Measurements from ENCODE around the gene RTP2.
"Not testable (repeated sequence)": the region's sequence is repeated elsewhere in the genome, so short reads cannot be mapped to it uniquely, and the experiment has no call there.

Gene RTP2

GRCh38 chr3:187709155-187709554, 6.8 kb upstream of the RTP2 start:
- DNase-seq: no peak

DNA sequence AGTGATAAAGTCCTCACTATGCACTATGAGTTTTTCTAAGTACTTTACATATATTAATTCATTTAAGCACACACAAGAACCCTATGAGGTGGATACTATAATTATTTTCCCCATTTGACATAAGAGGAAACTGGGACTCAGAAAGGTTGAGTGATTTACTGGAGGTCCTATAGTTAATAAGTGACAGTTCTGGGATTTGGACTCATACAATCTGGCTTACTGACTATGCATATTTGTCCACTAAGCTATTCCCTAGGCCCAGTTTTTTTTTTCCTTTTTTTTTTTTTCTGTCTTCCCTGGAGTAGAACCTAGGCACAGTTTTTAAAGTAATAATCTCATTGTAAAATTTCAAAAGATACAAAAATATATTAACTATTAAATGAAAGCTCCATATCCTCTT, 6.3 kb upstream of the RTP2 start:
- DNase-seq: no peak

DNA sequence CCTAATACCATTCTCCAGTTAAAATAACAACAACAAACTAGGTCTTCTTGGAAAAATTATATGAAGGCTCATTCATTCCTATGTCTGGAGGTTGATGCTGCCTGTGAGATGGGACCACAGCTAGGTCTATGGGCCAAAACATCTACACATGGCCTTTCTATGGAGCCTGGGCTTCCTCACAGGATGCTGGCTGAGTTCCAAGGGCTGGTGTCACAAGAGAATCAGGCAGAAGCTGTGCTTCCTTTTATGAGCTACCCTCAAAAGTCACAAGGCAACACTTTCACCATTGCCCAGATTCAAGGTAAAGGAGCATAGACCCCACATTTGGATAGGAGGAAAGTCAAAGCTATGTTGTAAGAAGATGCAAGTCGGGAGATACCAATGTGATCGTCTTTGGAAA, 4.6 kb upstream of the RTP2 start:
- no peak for DNase-seq

DNA sequence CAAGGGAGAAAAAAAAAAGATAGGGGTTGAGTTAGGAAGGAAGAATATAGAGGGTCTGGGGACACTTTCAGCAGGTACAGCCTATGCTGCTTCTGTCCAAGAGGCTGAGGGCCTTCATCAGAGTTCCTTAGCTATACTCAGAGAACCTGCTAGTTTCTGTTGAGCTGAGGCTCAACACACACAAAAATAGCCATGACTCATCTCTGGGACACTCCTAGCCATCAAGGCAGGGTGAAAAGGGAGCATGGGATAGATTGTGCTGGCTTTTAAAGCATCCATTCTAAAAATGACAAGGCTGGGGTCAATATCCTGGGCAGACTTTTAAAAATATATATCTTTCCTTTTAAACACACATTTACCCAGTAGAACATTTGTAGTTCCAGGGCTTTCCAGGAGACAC, 2.8 kb upstream of the RTP2 start:
- no peak for DNase-seq

- DNase-seq: no peak
These were observed 2.1 kb downstream of the RTP2 start for GRCh38 chr3:187700249-187700648.

- DNase-seq: no peak
These were observed 3.6 kb downstream of the RTP2 start for GRCh38 chr3:187698499-187699399.

DNA sequence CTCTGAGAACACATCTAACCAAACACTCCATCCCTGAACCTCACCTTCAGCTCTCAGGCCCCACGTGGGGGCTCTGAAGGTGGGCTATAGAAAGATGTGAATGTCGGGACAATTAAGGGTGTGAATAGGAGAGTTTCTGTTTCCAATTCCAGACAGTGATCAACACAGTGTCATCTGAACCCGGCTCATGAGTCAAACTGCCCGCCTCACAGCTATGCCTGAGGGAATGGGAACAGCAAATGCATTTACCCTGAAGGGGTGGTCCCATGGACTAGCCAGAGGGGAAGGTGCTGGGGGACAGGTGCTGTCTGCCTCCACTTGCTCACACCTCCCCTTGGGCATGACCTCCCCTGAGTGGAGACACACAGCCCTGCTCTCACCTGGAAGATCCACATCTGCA, 6.3 kb downstream of the RTP2 start:
- no peak for DNase-seq

DNA sequence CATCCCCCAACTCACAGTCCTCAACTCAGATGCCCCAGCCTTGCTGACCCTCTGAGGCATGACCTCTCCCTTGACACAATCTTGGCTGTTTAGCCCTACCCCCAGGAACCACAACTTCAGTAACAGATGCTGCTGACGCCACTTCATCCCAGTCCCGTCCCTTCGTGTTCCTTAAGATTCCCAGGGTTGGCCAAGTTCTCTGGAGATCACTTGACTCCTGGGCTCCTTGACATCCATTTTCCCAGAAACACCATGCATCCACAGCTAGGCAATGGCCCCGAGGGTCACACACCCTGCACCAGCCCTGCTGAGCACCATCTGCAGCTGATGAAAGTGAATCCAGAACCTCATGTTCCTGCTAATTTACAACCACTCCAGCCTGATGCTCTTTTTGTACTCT, 6.9 kb downstream of the RTP2 start:
- no peak for DNase-seq

DNA sequence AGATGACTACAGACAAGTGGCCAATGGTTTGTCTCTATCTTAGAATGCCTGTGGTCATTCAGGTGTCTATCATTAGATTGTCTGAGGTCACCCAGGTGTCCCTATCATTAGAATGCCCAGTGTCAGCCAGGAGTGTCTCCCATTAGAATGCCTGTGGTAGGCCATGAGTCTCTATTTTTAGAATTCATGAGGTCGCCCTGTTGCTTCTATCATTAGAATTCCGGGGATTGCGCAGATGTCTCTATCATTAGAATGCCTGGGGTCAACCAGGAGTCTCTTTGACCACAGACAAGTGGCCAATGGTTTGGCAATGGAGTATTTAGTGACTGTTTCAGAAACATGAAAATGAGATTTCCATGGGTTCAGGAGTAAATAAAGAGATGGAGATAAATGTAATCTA, 7.6 kb downstream of the RTP2 start:
- DNase-seq: no peak

DNA sequence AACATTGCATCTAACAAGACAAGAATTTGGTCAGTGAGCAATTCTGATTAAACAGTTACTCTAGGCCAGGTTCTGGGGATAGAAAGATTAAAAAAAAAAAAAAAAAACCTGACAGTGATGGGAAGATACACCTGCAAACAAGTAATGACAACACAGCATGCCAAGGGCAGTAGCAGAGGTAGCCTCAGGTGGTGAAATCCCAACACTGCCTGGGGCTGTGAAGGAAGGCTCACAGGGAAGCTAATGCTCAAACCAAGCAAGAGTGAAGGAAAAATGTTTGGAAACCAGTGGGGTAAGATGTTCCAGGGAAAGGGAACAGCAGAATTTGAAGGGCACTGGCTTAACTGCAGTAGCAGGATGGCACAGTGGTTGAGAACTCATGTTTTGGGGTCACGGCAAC, 8.9 kb downstream of the RTP2 start:
- no peak for DNase-seq

DNA sequence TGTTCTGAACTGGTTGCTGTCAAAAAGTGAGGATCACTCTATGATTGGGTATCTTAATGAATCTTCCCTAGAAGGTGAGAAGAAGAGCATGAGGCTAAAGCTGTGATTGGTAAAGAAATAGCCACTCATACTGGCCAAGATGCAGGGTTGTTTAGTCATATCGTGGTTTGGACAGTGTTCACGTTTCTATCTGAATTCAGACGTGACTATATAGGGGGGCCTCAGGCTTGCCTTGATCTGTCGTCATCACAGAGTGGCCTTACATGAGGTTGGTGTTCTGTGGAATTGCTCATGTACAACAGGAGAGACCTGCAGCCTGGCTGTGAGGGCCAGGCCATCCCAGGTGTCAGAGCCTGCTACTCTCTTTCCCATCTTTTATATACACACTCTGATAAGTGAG, 12.4 kb downstream of the RTP2 start:
- DNase-seq: no peak

GRCh38 chr3:187686621-187687273, 15.6 kb downstream of the RTP2 start:
- no peak for DNase-seq

DNA sequence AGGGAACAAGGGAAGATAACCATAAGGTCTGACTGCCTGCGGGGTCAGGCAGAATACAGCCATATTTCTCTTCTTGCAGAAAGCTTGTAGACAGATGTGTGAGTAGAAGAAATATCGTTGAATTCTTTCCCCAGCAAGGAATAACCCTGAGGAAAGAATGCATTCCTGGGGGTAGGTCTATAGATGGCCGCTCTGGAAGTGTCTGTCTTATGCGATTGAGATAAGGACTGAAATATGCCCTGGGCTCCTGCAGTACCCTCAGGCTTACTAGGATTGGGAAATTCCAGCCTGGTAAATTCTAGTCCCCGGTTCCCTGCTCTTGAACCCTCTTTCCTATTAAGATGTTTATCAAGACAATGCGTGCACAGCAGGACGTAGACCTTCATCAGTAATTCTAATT, 16.4 kb downstream of the RTP2 start:
- no peak for DNase-seq

- no peak for DNase-seq
These were observed 17.5 kb downstream of the RTP2 start for GRCh38 chr3:187684880-187685279.

- DNase-seq: no peak
These were observed 17.9 kb downstream of the RTP2 start for GRCh38 chr3:187684444-187684843.

- not testable (repeated sequence) for DNase-seq
These were observed 20.6 kb downstream of the RTP2 start for GRCh38 chr3:187681756-187682155.

DNA sequence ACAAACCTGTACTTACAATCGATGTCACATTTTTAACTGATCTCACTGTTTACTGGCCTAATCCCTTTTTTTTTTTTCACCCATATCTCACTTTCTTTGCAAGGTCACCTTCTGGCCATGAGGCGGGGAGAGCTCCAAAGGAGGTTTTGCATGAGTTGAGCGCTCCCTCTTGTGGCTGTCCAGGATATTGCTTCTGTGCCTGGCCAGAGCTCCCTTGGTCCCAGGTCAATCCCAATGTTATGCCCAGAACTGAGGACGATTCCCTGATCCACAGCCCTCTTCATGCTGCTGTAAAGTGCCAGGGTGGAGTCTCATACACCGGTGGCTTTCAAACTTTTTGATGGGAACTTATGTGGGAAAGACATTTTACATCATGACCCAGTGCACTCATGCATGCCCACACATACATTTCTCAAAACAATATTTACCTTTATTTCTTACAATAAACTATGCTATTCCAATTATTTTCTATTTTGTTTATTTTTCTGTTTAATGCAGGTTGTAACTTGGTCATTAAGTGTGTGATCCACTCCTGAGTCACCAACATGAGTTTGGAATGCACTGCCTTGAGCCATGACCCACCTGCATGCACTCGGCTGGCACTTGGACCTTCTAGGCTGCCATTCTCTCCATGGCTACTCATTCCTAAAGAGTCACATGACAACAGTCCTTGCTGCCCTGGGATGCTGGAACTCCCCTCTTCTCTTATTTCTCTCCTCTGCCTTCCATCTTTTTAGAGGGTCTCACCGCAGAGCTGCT, 22.5 kb downstream of the RTP2 start:
- peak; percentile 62 for DNase-seq

DNA sequence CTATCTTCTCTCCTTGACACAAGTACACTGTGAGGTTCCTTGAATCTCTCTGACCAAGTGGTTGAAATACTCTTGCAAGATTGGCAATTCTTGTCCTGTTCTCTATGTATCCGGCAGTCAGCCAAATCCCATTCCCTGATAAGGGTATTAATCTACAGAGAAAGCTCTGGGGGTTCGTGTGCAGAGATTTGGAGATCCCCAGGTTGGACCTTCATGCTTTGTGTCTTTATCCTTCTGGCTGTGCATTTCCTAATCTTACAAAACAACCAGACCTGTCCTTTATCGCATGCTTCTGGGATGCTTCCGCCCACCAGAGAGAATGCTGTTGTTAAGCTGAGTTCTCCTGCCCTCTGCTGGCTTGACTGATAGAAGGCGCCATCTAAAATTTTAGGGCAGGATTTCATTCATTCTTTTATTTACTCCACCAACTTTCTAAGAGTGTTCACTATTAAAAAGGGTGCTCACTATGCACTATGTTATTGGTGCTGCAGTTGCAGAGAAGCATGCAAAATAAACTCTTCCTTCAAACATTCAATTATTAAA, 23.6 kb downstream of the RTP2 start:
- DNase-seq: no peak

GRCh38 chr3:187677604-187678003, 24.8 kb downstream of the RTP2 start:
- no peak for DNase-seq

- no peak for DNase-seq
These were observed 29.3 kb downstream of the RTP2 start for GRCh38 chr3:187673012-187673411.

GRCh38 chr3:187669675-187670504, 32.5 kb downstream of the RTP2 start, which contains the start of gene SST:
Gene SST (minus strand): TSS chr3:187670394. CDS start chr3:187670291, 103 bp downstream.
- no peak for DNase-seq

- DNase-seq: no peak
These were observed 34.8 kb downstream of the RTP2 start for GRCh38 chr3:187667526-187667925.

All from DMS 273 treated with DMSO at 0.1 percent for 48 hours (cell line).